HepG2 (cell line): Measurements from ENCODE around the gene RAB5A. TPM values are rescaled to one million over a fixed set of nuclear protein-coding genes. Genes with fewer than 3 reads are reported as not detected.

ENCODE experiments used
- ATAC-seq: fragments of 200-7000 bp; cut with Tn5 transposase; 3 replicates; pipeline ENCODE4 v1.9.1; 2020; ENCODE audit warnings: mild to moderate bottlenecking, moderate library complexity
- BruUV-seq: library from RNA; stranded (reverse); fragments of 400-500 nt; replicated peaks from 2 replicates; lab custom pipeline; 2021; lab: Mats Ljungman, UMichigan
- CTCF ChIA-PET: fragments of 300-600 bp; formaldehyde crosslinking; extraction: SDS; loops from one replicate; lab custom pipeline; 2021; ENCODE audit warnings: low total read pairs, inconsistent platforms, low intra/inter-chr PET ratio; lab: Yijun Ruan, JAX
- POLR2A ChIA-PET: fragments of 350-600 bp; sonication (Branson Sonifier 250); formaldehyde crosslinking; loops from one replicate; lab custom pipeline; 2020; ENCODE audit warnings: antibody characterized with exemption, inconsistent platforms; lab: Yijun Ruan, JAX
- DNase-seq: peaks from one replicate; pipeline ENCODE4 v3.0.0-alpha.2; 2015; ENCODE audit warnings: low spot score
- FAIRE-seq: peaks from 3 replicates; lab custom pipeline; 2011; peaks lifted over from hg19 to GRCh38; lab: Jason Lieb, UNC
- H2AFZ ChIP-seq: one replicate; pipeline ENCODE4 v1.6.1; 2011; ENCODE audit warnings: low read length, inconsistent platforms
- H3K27ac ChIP-seq: fragments of 300-600 bp; 3 replicates; pipeline ENCODE4 v1.8.0; 2011; ENCODE audit warnings: mixed run types, mild to moderate bottlenecking, mixed read lengths, low read length, inconsistent platforms; ENCODE audit not compliant: insufficient read depth; ENCODE audit errors: extremely low read length
- H3K27me3 ChIP-seq, 2 experiments: fragments of 200-600 bp in 1 of 2; 2 replicates in 1 of 2; 3 replicates in 1 of 2; pipeline versions ENCODE4 v1.6.0 to v1.8.0; 2011; ENCODE audit warnings: low read length in 2 of 2, mild to moderate bottlenecking in 2 of 2, moderate library complexity in 2 of 2, inconsistent platforms in 1 of 2; ENCODE audit not compliant: insufficient read depth in 2 of 2, control insufficient read depth in 1 of 2
- H3K36me3 ChIP-seq, 2 experiments: fragments of 200-600 bp in 1 of 2; replicated peaks in 1 of 2; 2 replicates in 1 of 2; 3 replicates in 1 of 2; pipeline versions ENCODE4 v1.5.1 to v1.8.0; 2011; ENCODE audit warnings: low read length in 2 of 2, inconsistent platforms in 1 of 2; ENCODE audit not compliant: insufficient read depth in 2 of 2, control insufficient read depth in 1 of 2
- H3K4me1 ChIP-seq: 2 replicates; pipeline ENCODE4 v1.5.1; 2012; ENCODE audit warnings: low read length, inconsistent platforms; ENCODE audit not compliant: insufficient read depth
- H3K4me2 ChIP-seq: 2 replicates; pipeline ENCODE4 v1.6.0; 2011; ENCODE audit warnings: low read depth, low read length, inconsistent platforms
- H3K4me3 ChIP-seq, 3 experiments: fragments of 200-600 bp in 1 of 3; sonication (generic), shearing (Covaris generic) in 1 of 3; replicated peaks in 1 of 3; 2 replicates each; pipeline ENCODE4 v1.5.1; 2011 to 2016; ENCODE audit warnings: low read length in 3 of 3, inconsistent platforms in 2 of 3, low read depth in 2 of 3, mild to moderate bottlenecking in 2 of 3, control low read depth in 1 of 3, mixed read lengths in 1 of 3; ENCODE audit not compliant: insufficient read depth in 1 of 3
- H3K79me2 ChIP-seq: one replicate; pipeline ENCODE4 v1.6.1; 2011; ENCODE audit warnings: low read length, inconsistent platforms; ENCODE audit not compliant: insufficient read depth
- H3K9ac ChIP-seq: 2 replicates; pipeline ENCODE4 v1.6.0; 2011; ENCODE audit warnings: mild to moderate bottlenecking, low read depth, low read length, inconsistent platforms; ENCODE audit not compliant: insufficient read depth
- H3K9me3 ChIP-seq: 2 replicates; pipeline ENCODE4 v1.5.1; 2012; ENCODE audit warnings: mild to moderate bottlenecking, low read length
- H4K20me1 ChIP-seq: 2 replicates; pipeline ENCODE4 v1.6.0; 2011; ENCODE audit warnings: inconsistent platforms, mild to moderate bottlenecking, low read length, moderate library complexity; ENCODE audit not compliant: insufficient read depth
- FOXK2 ChIP-seq: fragments of 450-650 bp; IDR thresholded peaks from 2 replicates; pipeline ENCODE4 v1.6.1; 2016
- GATAD1 ChIP-seq: IDR thresholded peaks from 2 replicates; pipeline ENCODE4 v1.6.1; 2016; ENCODE audit warnings: missing genetic modification reagents, missing compliant biosample characterization
- PRMT3 ChIP-seq: sonication (generic); formaldehyde crosslinking; IDR thresholded peaks from 2 replicates; pipeline ENCODE4 v1.8.1; 2022; ENCODE audit warnings: low read depth, mild to moderate bottlenecking, moderate library complexity, missing genetic modification reagents, borderline replicate concordance
- SYNCRIP ChIP-seq: fragments of 200-400 bp; formaldehyde crosslinking; IDR thresholded peaks from 2 replicates; pipeline ENCODE4 v1.6.1; 2018; ENCODE audit warnings: mild to moderate bottlenecking, low read depth, low read length; ENCODE audit not compliant: insufficient read depth
- ZBTB1 ChIP-seq: sonication (generic); formaldehyde crosslinking; IDR thresholded peaks from 2 replicates; pipeline ENCODE4 v1.4.0; 2020; ENCODE audit warnings: missing genetic modification reagents, borderline replicate concordance
- ZNF274 ChIP-seq: sonication (generic); formaldehyde crosslinking; IDR thresholded peaks from 2 replicates; pipeline ENCODE4 v1.5.1; 2020; ENCODE audit warnings: mild to moderate bottlenecking, missing genetic modification reagents
- ZNF441 ChIP-seq: sonication (generic); formaldehyde crosslinking; IDR thresholded peaks from 2 replicates; pipeline ENCODE4 v1.7.0; 2021; ENCODE audit warnings: missing genetic modification reagents, borderline replicate concordance
- ZNF749 ChIP-seq: sonication (generic); formaldehyde crosslinking; IDR thresholded peaks from 2 replicates; pipeline ENCODE4 v1.8.0; 2022; ENCODE audit warnings: mild to moderate bottlenecking, missing genetic modification reagents, moderate library complexity, borderline replicate concordance
- WGBS: methylation state at CpG from one replicate; pipeline ENCODE4 v1.1.6; 2017; ENCODE audit warnings: low lambda C conversion rate; 5-methylcytosine and 5-hydroxymethylcytosine counted together
- in situ Hi-C: cut with HindIII; loops from 2 replicates; pipeline ENCODE4 v1.10.0; 2017; ENCODE audit warnings: low pct_unique_long_range_greater_than_20kb; ENCODE audit not compliant: extremely low pct_ligation_motif_present
- intact Hi-C: fragments of 100-400 bp; cut with micrococcal nuclease; formaldehyde crosslinking; loops from one replicate; pipeline ENCODE4 v1.10.0; 2022; ENCODE audit not compliant: unreplicated experiment
- polyA plus RNA-seq, 8 experiments: library from polyadenylated mRNA; depleted of rRNA in 3 of 8; stranded (reverse) in 7 of 8; unstranded in 1 of 8; fragments of >200 nt; fragmentation: Illumina TruSeq in 4 of 8; extraction: Trizol in 4 of 8; gene quantifications; 2 replicates each; pipeline versions ENCODE4 v1.2.1 to v1.2.3, GENCODE V29; 2011 to 2016; ENCODE audit warnings: low read depth in 4 of 8, missing spikeins in 1 of 8, mixed read lengths in 1 of 8; ENCODE audit not compliant: insufficient read depth in 1 of 8
- total RNA-seq, 5 experiments: library from RNA; depleted of rRNA; stranded (reverse); fragments of >200 nt; fragmentation: Illumina TruSeq; extraction: Trizol; gene quantifications; 2 replicates each; pipeline ENCODE4 v1.2.3, GENCODE V29; 2016; ENCODE audit warnings: low read depth in 1 of 5
- TF ChIP-seq, protein P1 (sequence below): sonication (generic); formaldehyde crosslinking; IDR thresholded peaks from 2 replicates; pipeline ENCODE4 v1.4.0; 2020; ENCODE audit warnings: missing genetic modification reagents
- TF ChIP-seq, protein P2 (sequence below): sonication (generic); formaldehyde crosslinking; IDR thresholded peaks from 2 replicates; pipeline ENCODE4 v1.4.0; 2020; ENCODE audit warnings: mild to moderate bottlenecking, missing genetic modification reagents
- TF ChIP-seq, protein P3 (sequence below): IDR thresholded peaks from 2 replicates; pipeline ENCODE4 v1.6.1; 2018; ENCODE audit warnings: missing genetic modification reagents, mild to moderate bottlenecking, missing compliant biosample characterization
- TF ChIP-seq, protein P4 (sequence below): sonication (generic); formaldehyde crosslinking; IDR thresholded peaks from 2 replicates; pipeline ENCODE4 v1.5.1; 2020; ENCODE audit warnings: missing genetic modification reagents, mild to moderate bottlenecking, borderline replicate concordance

The RAB5A gene
- total and polyA plus RNA-seq, 2 of the 13 experiments (the other 11 are each of a cell fraction or from before 2014, with no cell fraction given): 16.0 to 27.1 TPM

DNA sequence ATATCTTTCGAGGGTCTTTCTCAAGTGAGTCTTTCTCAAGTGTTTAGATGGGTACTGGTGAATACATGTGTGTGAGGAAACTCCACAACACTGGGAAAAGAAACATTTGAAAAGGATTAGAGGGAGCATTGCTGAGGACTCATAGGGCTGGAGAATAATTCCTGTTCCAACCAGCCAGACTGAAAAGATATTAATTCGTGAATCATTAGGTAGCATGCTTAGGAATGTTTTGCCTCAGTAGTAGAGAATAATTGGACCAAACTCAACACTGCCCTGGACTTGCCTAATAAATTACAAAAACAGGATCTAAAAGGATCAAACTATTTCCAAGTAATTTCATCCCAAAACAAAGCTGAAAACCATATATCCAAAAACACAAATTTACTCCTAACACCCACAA is 47.9 kb downstream of the RAB5A start (continued):
- TF ChIP-seq ZNF749 (CRISPR knock-in tag) (no peak), PRMT3 (CRISPR knock-in tag) (no peak), FOXK2 (no peak), SYNCRIP (no peak), ZNF274 (CRISPR knock-in tag) (no peak), ZBTB1 (CRISPR knock-in tag) (no peak)

DNA sequence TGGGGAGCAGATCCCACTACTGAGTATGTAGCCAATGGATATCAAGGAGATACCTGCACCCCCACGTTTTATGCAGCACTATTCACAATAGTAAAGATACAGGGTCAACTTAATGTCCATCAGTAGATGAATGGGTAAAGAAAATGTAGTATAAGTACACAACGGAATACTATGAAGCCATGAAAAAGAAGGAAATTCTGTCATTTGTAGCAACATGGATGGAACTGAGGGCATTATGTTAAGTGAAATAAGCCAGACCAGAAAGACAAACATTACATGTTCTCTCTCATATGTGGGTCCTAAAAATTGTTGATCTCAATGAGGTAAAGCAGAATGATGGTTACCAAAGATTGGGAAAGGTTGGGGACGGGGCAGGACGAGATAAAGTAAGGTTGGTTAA is 50.6 kb downstream of the RAB5A start:
- CTCF ChIA-PET: no interaction called here
- no peaks in the 10 kb centered on the region for H3K4me1 ChIP-seq
- in situ Hi-C loops: no loop called here
- H3K9me3 ChIP-seq: no peaks in the 10 kb centered on the region
- no peak overlapping the region for H3K27ac ChIP-seq
- intact Hi-C loops: no loop called here
- no peak overlapping the region for H3K4me2 ChIP-seq
- BruUV-seq: no TSS peak
- no peaks in the 10 kb centered on the region for H3K27me3 ChIP-seq
- ATAC-seq (no peak), FAIRE-seq (no peak), DNase-seq (no peak)
- 27% methylated on average over 4 of the region's 4 CpGs for WGBS
- H3K36me3 ChIP-seq: no peaks in the 10 kb centered on the region
- no peaks in the 10 kb centered on the region for H3K79me2 ChIP-seq
- no peak overlapping the region for H3K9ac ChIP-seq
- POLR2A ChIA-PET: no interaction called here
- H2AFZ ChIP-seq: no peak overlapping the region
- H4K20me1 ChIP-seq: no peaks in the 10 kb centered on the region
- H3K4me3 ChIP-seq: no peak overlapping the region
- no peak for TF ChIP-seq GATAD1 (CRISPR knock-in tag)
- TF ChIP-seq, protein P1, sequence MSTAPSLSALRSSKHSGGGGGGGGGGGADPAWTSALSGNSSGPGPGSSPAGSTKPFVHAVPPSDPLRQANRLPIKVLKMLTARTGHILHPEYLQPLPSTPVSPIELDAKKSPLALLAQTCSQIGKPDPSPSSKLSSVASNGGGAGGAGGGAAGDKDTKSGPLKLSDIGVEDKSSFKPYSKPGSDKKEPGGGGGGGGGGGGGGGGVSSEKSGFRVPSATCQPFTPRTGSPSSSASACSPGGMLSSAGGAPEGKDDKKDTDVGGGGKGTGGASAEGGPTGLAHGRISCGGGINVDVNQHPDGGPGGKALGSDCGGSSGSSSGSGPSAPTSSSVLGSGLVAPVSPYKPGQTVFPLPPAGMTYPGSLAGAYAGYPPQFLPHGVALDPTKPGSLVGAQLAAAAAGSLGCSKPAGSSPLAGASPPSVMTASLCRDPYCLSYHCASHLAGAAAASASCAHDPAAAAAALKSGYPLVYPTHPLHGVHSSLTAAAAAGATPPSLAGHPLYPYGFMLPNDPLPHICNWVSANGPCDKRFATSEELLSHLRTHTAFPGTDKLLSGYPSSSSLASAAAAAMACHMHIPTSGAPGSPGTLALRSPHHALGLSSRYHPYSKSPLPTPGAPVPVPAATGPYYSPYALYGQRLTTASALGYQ (CRISPR knock-in tag): no peak
- no peak for TF ChIP-seq ZNF441 (CRISPR knock-in tag)
- TF ChIP-seq, protein P2, sequence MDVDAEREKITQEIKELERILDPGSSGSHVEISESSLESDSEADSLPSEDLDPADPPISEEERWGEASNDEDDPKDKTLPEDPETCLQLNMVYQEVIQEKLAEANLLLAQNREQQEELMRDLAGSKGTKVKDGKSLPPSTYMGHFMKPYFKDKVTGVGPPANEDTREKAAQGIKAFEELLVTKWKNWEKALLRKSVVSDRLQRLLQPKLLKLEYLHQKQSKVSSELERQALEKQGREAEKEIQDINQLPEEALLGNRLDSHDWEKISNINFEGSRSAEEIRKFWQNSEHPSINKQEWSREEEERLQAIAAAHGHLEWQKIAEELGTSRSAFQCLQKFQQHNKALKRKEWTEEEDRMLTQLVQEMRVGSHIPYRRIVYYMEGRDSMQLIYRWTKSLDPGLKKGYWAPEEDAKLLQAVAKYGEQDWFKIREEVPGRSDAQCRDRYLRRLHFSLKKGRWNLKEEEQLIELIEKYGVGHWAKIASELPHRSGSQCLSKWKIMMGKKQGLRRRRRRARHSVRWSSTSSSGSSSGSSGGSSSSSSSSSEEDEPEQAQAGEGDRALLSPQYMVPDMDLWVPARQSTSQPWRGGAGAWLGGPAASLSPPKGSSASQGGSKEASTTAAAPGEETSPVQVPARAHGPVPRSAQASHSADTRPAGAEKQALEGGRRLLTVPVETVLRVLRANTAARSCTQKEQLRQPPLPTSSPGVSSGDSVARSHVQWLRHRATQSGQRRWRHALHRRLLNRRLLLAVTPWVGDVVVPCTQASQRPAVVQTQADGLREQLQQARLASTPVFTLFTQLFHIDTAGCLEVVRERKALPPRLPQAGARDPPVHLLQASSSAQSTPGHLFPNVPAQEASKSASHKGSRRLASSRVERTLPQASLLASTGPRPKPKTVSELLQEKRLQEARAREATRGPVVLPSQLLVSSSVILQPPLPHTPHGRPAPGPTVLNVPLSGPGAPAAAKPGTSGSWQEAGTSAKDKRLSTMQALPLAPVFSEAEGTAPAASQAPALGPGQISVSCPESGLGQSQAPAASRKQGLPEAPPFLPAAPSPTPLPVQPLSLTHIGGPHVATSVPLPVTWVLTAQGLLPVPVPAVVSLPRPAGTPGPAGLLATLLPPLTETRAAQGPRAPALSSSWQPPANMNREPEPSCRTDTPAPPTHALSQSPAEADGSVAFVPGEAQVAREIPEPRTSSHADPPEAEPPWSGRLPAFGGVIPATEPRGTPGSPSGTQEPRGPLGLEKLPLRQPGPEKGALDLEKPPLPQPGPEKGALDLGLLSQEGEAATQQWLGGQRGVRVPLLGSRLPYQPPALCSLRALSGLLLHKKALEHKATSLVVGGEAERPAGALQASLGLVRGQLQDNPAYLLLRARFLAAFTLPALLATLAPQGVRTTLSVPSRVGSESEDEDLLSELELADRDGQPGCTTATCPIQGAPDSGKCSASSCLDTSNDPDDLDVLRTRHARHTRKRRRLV (CRISPR knock-in tag): no peak
- TF ChIP-seq, protein P3, sequence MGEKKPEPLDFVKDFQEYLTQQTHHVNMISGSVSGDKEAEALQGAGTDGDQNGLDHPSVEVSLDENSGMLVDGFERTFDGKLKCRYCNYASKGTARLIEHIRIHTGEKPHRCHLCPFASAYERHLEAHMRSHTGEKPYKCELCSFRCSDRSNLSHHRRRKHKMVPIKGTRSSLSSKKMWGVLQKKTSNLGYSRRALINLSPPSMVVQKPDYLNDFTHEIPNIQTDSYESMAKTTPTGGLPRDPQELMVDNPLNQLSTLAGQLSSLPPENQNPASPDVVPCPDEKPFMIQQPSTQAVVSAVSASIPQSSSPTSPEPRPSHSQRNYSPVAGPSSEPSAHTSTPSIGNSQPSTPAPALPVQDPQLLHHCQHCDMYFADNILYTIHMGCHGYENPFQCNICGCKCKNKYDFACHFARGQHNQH: no peak
- TF ChIP-seq, protein P4, sequence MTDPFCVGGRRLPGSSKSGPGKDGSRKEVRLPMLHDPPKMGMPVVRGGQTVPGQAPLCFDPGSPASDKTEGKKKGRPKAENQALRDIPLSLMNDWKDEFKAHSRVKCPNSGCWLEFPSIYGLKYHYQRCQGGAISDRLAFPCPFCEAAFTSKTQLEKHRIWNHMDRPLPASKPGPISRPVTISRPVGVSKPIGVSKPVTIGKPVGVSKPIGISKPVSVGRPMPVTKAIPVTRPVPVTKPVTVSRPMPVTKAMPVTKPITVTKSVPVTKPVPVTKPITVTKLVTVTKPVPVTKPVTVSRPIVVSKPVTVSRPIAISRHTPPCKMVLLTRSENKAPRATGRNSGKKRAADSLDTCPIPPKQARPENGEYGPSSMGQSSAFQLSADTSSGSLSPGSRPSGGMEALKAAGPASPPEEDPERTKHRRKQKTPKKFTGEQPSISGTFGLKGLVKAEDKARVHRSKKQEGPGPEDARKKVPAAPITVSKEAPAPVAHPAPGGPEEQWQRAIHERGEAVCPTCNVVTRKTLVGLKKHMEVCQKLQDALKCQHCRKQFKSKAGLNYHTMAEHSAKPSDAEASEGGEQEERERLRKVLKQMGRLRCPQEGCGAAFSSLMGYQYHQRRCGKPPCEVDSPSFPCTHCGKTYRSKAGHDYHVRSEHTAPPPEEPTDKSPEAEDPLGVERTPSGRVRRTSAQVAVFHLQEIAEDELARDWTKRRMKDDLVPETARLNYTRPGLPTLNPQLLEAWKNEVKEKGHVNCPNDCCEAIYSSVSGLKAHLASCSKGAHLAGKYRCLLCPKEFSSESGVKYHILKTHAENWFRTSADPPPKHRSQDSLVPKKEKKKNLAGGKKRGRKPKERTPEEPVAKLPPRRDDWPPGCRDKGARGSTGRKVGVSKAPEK (CRISPR knock-in tag): no peak
